ENCODE data around the gene EXOC3L2.

The EXOC3L2 gene

DNA sequence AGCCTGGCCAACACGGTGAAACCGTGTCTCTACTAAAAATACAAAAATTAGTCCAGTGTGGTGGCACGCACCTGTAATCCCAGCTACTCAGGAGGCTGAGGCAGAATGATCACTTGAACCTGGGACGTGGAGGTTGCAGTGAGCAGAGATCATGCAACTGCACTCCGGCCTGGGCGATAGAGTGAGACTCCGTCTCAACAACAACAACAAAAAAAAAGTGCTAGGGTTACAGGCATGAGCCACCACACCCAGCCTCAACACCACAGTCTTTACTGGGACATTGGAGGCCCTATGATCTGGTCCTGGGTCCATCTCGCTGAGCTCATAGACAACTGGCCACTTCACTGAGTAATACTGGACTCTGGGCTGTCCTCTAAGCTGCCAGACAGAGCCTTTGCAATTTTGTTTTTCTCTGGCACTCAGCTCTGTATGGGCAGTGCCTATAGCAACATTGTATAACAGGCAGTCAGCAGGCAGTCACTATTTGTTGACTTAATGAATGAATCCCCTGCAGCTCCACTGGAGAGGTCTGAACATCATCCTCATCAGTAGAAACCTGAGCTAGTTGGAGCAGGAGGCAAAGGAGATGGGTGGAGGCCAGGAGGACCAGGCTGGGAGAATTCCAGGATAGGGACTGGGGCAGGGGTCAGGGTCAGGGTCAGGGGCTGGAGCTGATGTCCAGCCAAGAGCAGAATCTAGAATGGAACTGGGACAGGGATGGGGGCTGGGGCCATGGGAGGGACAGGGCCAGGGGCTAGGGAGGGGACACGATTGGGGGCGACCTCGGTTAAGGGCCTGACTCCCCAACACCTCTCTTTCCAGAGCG lies 58.5 kb downstream of the EXOC3L2 start:
- no peak overlapping the region for H3K27ac ChIP-seq
- no peak overlapping the region for H3K4me2 ChIP-seq
- H3K9ac ChIP-seq, result no peak overlapping the region
- peaks cover 25% of the 10 kb centered on the region for H3K4me1 ChIP-seq
- 0 out of 2 replicates have a peak, but pooled peaks cover 5% of the 10 kb centered on the region for H4K20me1 ChIP-seq
- H3K36me3 ChIP-seq, result peaks cover 6% of the 10 kb centered on the region; the same call in 1 of the 2 replicates
- no peak overlapping the region for H3K4me3 ChIP-seq
- no peak for TF ChIP-seq Cebpa-rat (IDR thresholded peaks at IDR 0.05)
- H3K27me3 ChIP-seq, result no peaks in the 10 kb centered on the region
- no peaks in the 10 kb centered on the region for H3K9me3 ChIP-seq

DNA sequence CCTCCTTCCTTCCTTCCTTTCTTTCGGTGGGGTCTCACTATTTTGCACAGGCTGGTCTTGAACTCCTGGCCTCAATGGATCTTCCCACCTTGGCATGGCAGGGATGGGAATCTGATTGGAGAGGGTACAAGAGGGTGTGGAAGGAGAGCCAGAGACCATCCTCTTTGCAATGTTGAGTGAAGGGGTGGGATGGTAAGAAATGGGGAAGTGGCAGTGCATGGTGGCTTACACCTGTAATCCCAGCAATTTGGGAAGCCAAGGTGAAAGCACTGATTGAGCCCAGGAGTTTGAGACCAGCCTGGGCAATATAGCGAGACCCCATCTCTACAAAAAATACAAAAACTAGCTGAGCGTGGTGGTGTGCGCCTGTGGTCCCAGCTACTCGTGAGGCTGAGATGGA lies 61.1 kb downstream of the EXOC3L2 start:
- Histone ChIP-seq H3K36me3 (peaks cover 18% of the 10 kb centered on the region; the same call in 1 of the 2 replicates), H3K4me1 (peaks cover 49% of the 10 kb centered on the region), H3K9me3 (no peaks in the 10 kb centered on the region), H3K4me2 (peak overlapping the region; percentile 36), H4K20me1 (peaks cover 31% of the 10 kb centered on the region), H3K9ac (no peak overlapping the region), H3K27ac (no peak overlapping the region), H3K4me3 (no peak overlapping the region), H3K27me3 (no peaks in the 10 kb centered on the region)
- no peak for TF ChIP-seq Cebpa-rat (IDR thresholded peaks at IDR 0.05)

DNA sequence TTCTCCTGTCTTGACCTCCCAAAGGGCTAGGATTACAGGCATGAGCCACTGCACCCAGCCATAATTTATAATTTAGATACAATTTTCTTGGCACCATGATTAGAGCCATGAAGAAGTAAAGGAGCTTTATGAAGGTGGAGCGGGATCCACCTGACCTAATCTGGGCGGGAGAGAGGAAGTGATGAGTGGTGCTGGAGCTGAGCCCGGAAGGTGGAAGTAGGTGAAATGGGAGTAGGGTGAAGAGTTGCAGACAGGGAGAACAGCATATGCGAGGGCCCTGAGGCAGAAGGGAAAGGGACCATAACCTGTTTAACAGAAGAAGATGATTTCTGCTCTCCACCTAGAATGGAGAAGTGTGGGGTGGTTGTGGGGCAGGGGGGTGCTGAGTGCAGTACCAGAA lies 62.4 kb downstream of the EXOC3L2 start:
- Histone ChIP-seq H3K4me2 (no peak overlapping the region), H3K27me3 (no peaks in the 10 kb centered on the region), H3K27ac (no peak overlapping the region), H3K4me1 (peaks cover 49% of the 10 kb centered on the region), H3K4me3 (no peak overlapping the region), H4K20me1 (peaks cover 35% of the 10 kb centered on the region), H3K36me3 (peaks cover 18% of the 10 kb centered on the region; the same call in 1 of the 2 replicates), H3K9ac (no peak overlapping the region), H3K9me3 (no peaks in the 10 kb centered on the region)
- TF ChIP-seq Cebpa-rat (IDR thresholded peaks at IDR 0.05), result no peak

DNA sequence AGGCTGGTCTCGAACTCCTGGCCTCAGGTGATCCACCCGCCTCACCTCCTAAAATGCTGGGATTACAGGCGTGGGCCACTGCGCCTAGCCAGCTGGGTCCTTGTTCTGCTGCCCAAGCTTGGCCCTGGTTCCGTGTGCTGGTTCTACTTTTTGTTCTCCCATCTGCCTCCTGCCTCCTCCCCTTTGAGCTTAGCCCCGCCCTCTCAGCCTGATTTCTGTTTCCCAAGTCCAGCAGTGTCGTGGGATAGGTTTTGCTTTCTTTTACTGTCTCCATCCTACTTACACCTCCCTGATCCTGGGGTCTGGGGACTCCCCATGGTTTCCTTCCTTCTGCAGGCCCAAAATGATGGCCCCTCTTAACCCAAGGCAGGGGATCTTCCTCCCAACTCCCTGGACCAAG lies 64.3 kb downstream of the EXOC3L2 start:
- H3K27ac ChIP-seq, result no peak overlapping the region
- peaks cover 18% of the 10 kb centered on the region; the same call in 1 of the 2 replicates for H3K36me3 ChIP-seq
- no peaks in the 10 kb centered on the region for H3K9me3 ChIP-seq
- H3K27me3 ChIP-seq, result no peaks in the 10 kb centered on the region
- H3K4me1 ChIP-seq, result peaks cover 60% of the 10 kb centered on the region
- peak overlapping the region; percentile 92 for H3K9ac ChIP-seq
- H3K4me3 ChIP-seq, result no peak overlapping the region
- H4K20me1 ChIP-seq, result peaks cover 35% of the 10 kb centered on the region
- H3K4me2 ChIP-seq, result peak overlapping the region; percentile 99
- TF ChIP-seq Cebpa-rat (IDR thresholded peaks at IDR 0.05), result no peak

DNA sequence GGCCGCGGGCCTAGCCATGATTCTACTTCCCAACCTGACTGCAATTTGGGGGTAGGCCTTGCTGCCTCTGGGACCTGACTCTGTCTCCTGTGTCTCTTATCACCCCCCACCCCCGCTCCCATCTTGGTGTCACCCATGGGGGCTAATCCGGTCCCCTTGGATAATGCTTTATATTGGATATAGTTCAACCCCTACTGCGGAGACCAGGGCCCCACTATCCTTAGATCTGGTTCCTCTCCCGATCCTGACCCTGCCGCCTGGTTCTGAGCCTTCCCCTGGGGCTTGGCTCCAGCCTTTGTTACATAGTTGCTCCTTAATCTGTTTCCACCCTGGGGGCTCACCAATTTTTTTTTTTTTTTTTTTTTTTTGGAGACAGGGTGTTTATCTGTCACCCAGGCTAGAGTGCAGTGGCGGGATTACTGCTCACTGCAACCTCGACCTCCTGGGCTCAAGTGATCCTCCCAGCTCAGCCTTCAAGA lies 65.3 kb downstream of the EXOC3L2 start:
- Histone ChIP-seq H3K4me1 (peaks cover 61% of the 10 kb centered on the region), H3K27me3 (no peaks in the 10 kb centered on the region), H3K27ac (peak overlapping the region; percentile 84), H4K20me1 (peaks cover 35% of the 10 kb centered on the region), H3K36me3 (peaks cover 18% of the 10 kb centered on the region; the same call in 1 of the 2 replicates), H3K4me3 (peak overlapping the region; percentile 83), H3K9me3 (no peaks in the 10 kb centered on the region), H3K9ac (peak overlapping the region; percentile 92), H3K4me2 (peak overlapping the region; percentile 99)
- no peak for TF ChIP-seq Cebpa-rat (IDR thresholded peaks at IDR 0.05)

DNA sequence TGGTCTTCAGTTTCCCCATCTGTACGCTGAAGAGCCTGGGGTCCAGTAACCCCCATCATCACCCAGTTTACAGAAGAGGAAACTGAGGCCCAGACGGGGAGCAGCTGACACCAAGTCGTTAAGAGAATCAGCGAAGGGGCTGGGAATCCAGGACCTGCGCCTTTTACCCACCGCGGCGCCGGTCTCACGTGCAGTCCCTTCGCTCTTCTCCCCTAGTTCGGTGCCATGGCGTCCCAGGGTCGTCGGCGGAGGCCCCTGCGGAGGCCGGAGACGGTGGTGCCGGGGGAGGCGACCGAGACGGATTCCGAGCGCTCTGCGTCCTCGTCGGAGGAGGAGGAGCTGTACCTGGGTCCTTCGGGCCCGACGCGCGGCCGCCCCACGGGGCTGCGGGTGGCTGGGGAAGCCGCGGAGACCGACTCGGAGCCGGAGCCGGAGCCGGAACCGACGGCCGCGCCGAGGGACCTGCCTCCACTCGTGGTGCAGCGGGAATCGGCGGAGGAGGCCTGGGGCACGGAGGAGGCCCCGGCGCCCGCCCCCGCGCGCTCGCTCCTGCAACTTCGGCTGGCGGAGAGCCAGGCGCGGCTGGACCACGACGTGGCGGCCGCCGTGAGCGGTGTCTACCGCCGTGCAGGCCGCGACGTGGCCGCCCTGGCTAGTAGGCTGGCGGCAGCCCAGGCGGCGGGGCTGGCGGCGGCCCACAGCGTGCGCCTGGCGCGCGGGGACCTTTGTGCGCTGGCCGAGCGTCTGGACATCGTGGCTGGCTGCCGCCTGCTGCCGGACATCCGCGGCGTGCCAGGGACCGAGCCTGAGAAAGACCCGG lies 65.9 kb downstream of the EXOC3L2 start:
- Histone ChIP-seq H3K4me2 (peak overlapping the region; percentile 99), H3K4me3 (peak overlapping the region; percentile 83), H3K27me3 (no peaks in the 10 kb centered on the region), H3K36me3 (peaks cover 18% of the 10 kb centered on the region; the same call in 1 of the 2 replicates), H3K9me3 (no peaks in the 10 kb centered on the region), H3K4me1 (peaks cover 59% of the 10 kb centered on the region), H3K27ac (peak overlapping the region; percentile 84), H4K20me1 (peaks cover 35% of the 10 kb centered on the region), H3K9ac (peak overlapping the region; percentile 92)
- no peak for TF ChIP-seq Cebpa-rat (IDR thresholded peaks at IDR 0.05)

DNA sequence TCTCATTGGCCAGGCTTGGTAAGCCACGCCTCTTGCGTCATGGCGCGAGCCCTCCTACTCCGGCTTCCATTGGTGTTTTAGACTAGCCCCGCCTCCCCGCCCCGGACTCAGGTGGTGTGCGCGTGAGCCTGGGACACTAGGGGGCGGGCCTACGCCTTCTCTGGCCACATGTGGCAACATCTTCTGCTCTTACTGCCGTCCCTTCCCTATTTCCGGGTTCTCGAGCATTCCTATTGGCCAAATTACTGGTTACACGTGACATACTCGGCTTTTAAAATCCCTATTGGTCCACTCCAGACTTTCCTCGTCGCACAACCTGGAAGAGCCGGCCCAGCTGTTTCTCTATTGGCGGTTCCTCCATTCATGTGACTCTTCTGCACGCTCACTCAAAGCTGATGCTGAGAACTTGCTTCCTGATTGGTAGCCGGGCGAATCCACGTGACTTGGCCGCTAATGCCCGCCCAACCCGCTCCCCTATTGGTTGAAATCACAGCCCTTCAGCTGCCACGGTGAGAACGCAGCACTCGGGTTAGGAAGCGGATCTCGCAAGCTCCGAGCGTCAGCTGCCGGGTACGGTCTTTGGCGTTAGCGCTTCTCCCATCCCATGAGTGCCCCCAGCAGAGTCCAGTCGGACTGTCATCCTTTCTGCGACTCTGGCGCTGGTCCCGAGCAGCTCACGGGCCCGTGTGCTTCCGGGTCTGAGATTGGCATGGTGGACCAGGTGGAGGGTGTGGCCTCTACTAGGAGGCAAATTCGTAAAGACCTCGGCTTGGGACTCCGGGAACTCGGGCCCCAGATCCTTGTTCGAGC lies 66.7 kb downstream of the EXOC3L2 start, which contains the start of gene BLOC1S3:
TSS of gene BLOC1S3 (plus strand) at position 523 of the 810 bp plus-strand sequence. CDS start 513 bp downstream, outside the sequence.
- H3K9ac ChIP-seq, result peak within 1 kb of the TSS; percentile 92
- no peaks in the 10 kb centered on the region for H3K27me3 ChIP-seq
- H3K4me2 ChIP-seq, result peak within 1 kb of the TSS; percentile 99
- H3K4me3 ChIP-seq, result peak within 1 kb of the TSS; percentile 83
- H4K20me1 ChIP-seq, result peaks cover 35% of the 10 kb centered on the region
- peak; percentile 74 for TF ChIP-seq Cebpa-rat (IDR thresholded peaks at IDR 0.05)
- H3K36me3 ChIP-seq, result peaks cover 18% of the 10 kb centered on the region; the same call in 1 of the 2 replicates
- no peaks in the 10 kb centered on the region for H3K9me3 ChIP-seq
- peak within 1 kb of the TSS; percentile 84 for H3K27ac ChIP-seq
- peaks cover 60% of the 10 kb centered on the region for H3K4me1 ChIP-seq

DNA sequence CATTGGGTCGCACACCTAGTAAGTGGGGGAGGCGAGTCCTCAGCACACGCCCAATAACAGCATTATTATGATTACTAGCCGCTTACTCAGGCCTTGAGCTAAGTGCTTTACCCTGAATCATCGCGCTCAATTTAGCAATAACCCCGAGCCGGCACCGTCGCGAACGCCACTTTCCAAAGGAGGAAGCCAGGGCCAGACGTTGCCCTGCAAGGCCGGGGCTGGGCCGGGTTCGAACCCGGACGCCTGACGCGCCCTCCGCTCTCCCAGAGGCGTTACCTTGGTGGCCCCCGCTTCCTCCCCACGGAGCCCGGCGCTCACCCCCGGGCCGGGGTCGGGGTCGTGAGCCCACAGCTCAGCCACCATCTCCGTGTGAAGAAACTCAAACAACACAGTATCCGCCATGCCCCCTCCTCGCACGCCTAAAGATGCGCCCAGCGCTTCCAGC lies 67.4 kb downstream of the EXOC3L2 start, which contains the start of gene TRAPPC6A:
TSS of gene TRAPPC6A (minus strand) at position 421 of the 445 bp plus-strand sequence. CDS start at position 402, 19 bp downstream.
- no peaks in the 10 kb centered on the region for H3K9me3 ChIP-seq
- peaks cover 18% of the 10 kb centered on the region; the same call in 1 of the 2 replicates for H3K36me3 ChIP-seq
- H3K4me2 ChIP-seq, result peak within 1 kb of the TSS; percentile 99
- TF ChIP-seq Cebpa-rat (IDR thresholded peaks at IDR 0.05), result no peak
- H4K20me1 ChIP-seq, result peaks cover 35% of the 10 kb centered on the region
- H3K27ac ChIP-seq, result peak within 1 kb of the TSS; percentile 84
- H3K4me1 ChIP-seq, result peaks cover 66% of the 10 kb centered on the region
- peak within 1 kb of the TSS; percentile 83 for H3K4me3 ChIP-seq
- H3K27me3 ChIP-seq, result no peaks in the 10 kb centered on the region
- H3K9ac ChIP-seq, result peak within 1 kb of the TSS; percentile 92

All from BLaER1 (cell line).